Activated CD4-positive, alpha-beta T cell treated with anti-CD3 and anti-CD28 coated beads for 24 hours (primary cell): Measurements from ENCODE around the gene ATP5MC3.

Experiments used
- DNase-seq, 2 donors: peaks; one replicate each; pipeline ENCODE4 v3.0.0-alpha.2; 2020; ENCODE audit warnings: low read depth in 2 of 2

The ATP5MC3 gene

GRCh38 chr2:175167792-175168563, 13.5 kb downstream of the ATP5MC3 start, which contains the start of gene ATF2:
Gene ATF2 (minus strand): TSS chr2:175168203. CDS start chr2:175136443, 31,760 bp downstream.
- peak; percentile 91 to 94 for DNase-seq

GRCh38 chr2:175167076-175167791, 14.3 kb downstream of the ATP5MC3 start:
- DNase-seq, result peak in 1 of 2 donors; percentile 2

GRCh38 chr2:175166216-175166824, 15.2 kb downstream of the ATP5MC3 start:
- no peak for DNase-seq

- DNase-seq, result no peak
Observed at GRCh38 chr2:175164235-175164634, 17.3 kb downstream of the ATP5MC3 start.

- DNase-seq, result no peak
Observed at GRCh38 chr2:175158894-175159293, 22.6 kb downstream of the ATP5MC3 start.

- no peak for DNase-seq
Observed at GRCh38 chr2:175156534-175156933, 25.0 kb downstream of the ATP5MC3 start.

GRCh38 chr2:175154661-175155082, 26.8 kb downstream of the ATP5MC3 start:
- DNase-seq, result no peak

- no peak for DNase-seq
Observed at GRCh38 chr2:175152242-175152641, 29.3 kb downstream of the ATP5MC3 start.

- DNase-seq, result no peak
Observed at GRCh38 chr2:175151791-175152190, 29.7 kb downstream of the ATP5MC3 start.

GRCh38 chr2:175147186-175147585, 34.3 kb downstream of the ATP5MC3 start:
- no peak for DNase-seq

GRCh38 chr2:175143678-175144077, 37.8 kb downstream of the ATP5MC3 start:
- no peak for DNase-seq

- DNase-seq, result no peak
Observed at GRCh38 chr2:175143191-175143590, 38.3 kb downstream of the ATP5MC3 start.

GRCh38 chr2:175140332-175140731, 41.2 kb downstream of the ATP5MC3 start:
- DNase-seq, result no peak

GRCh38 chr2:175137793-175138192, 43.7 kb downstream of the ATP5MC3 start:
- no peak for DNase-seq

- no peak for DNase-seq
Observed at GRCh38 chr2:175136334-175137215, 44.9 kb downstream of the ATP5MC3 start.

GRCh38 chr2:175135862-175136261, 45.6 kb downstream of the ATP5MC3 start:
- DNase-seq, result no peak

GRCh38 chr2:175135177-175135576, 46.3 kb downstream of the ATP5MC3 start:
- DNase-seq, result no peak

- no peak for DNase-seq
Observed at GRCh38 chr2:175131252-175131651, 50.3 kb downstream of the ATP5MC3 start.

GRCh38 chr2:175126661-175127060, 54.8 kb downstream of the ATP5MC3 start:
- no peak for DNase-seq
